Measurements from ENCODE around the gene HAGH.

The HAGH gene

GRCh38 chr16:1758923-1759322, 67.7 kb downstream of the HAGH start:
- no peak for DNase-seq

GRCh38 chr16:1757714-1758461, 68.7 kb downstream of the HAGH start:
- no peak for DNase-seq

All from activated naive CD4-positive, alpha-beta T cell treated with Interleukin-2 at 50 U/mL for 16 hours (primary cell).